GM12878 (cell line): ENCODE measurements around the gene PCDHGA7.

Source experiments
- HDGF ChIP-seq: fragments of 450-650 bp; IDR thresholded peaks from 2 replicates; pipeline ENCODE4 v1.6.1; 2016; ENCODE audit warnings: antibody characterized with exemption
- RFX5 ChIP-seq: IDR thresholded peaks from 2 replicates; pipeline ENCODE4 v1.6.1; 2011; ENCODE audit warnings: low read depth, low read length, improper control_type of control experiment

GRCh38 chr5:141409598-141410306, 27.2 kb downstream of the PCDHGA7 start:
- TF ChIP-seq RFX5, result no peak
- no peak for TF ChIP-seq HDGF
